ENCODE data around the gene ZNF33B.

ZNF33B gene

GRCh38 chr10:42635098-42635497 is 3.3 kb downstream of the ZNF33B start:
- TF ChIP-seq RAD21 (IDR thresholded peaks at IDR 0.05; ENCODE audit: low read depth) (no peak), CEBPB (IDR thresholded peaks at IDR 0.05) (no peak), NFIC (IDR thresholded peaks at IDR 0.05) (no peak), TCF12 (IDR thresholded peaks at IDR 0.05; ENCODE audit: low read depth) (no peak), EP300 (IDR thresholded peaks at IDR 0.05; ENCODE audit: borderline replicate concordance) (no peak), USF1 (IDR thresholded peaks at IDR 0.05) (no peak), TAF1 (IDR thresholded peaks at IDR 0.05; ENCODE audit: low read depth) (no peak), TEAD4 (IDR thresholded peaks at IDR 0.05) (no peak), ZBTB7A (IDR thresholded peaks at IDR 0.05; ENCODE audit: low read depth) (no peak), CREB1 (IDR thresholded peaks at IDR 0.05; ENCODE audit: low read depth) (no peak)

GRCh38 chr10:42632564-42632963 is 5.8 kb downstream of the ZNF33B start:
- no peak for TF ChIP-seq TCF12 (IDR thresholded peaks at IDR 0.05; ENCODE audit: low read depth)
- TF ChIP-seq ZBTB7A (IDR thresholded peaks at IDR 0.05; ENCODE audit: low read depth), result no peak
- TF ChIP-seq FOXM1 (IDR thresholded peaks at IDR 0.05; ENCODE audit: borderline replicate concordance, low read depth), result no peak
- TF ChIP-seq NFIC (IDR thresholded peaks at IDR 0.05), result no peak

- no peak for TF ChIP-seq TCF12 (IDR thresholded peaks at IDR 0.05; ENCODE audit: low read depth)
- TF ChIP-seq YY1 (IDR thresholded peaks at IDR 0.05; ENCODE audit: low read depth), result no peak
- TF ChIP-seq TEAD4 (IDR thresholded peaks at IDR 0.05), result no peak
- TF ChIP-seq ZBTB7A (IDR thresholded peaks at IDR 0.05; ENCODE audit: low read depth), result no peak
- TF ChIP-seq FOXM1 (IDR thresholded peaks at IDR 0.05; ENCODE audit: borderline replicate concordance, low read depth), result no peak
- TF ChIP-seq NFIC (IDR thresholded peaks at IDR 0.05), result no peak
- no peak for TF ChIP-seq USF1 (IDR thresholded peaks at IDR 0.05)
- TF ChIP-seq MAX (IDR thresholded peaks at IDR 0.05), result no peak
- no peak for TF ChIP-seq EGR1 (IDR thresholded peaks at IDR 0.05)
- no peak for TF ChIP-seq EP300 (IDR thresholded peaks at IDR 0.05; ENCODE audit: borderline replicate concordance)
- no peak for TF ChIP-seq TAF1 (IDR thresholded peaks at IDR 0.05; ENCODE audit: low read depth)
- no peak for TF ChIP-seq REST (IDR thresholded peaks at IDR 0.05; ENCODE audit: low read depth)
- TF ChIP-seq RAD21 (IDR thresholded peaks at IDR 0.05; ENCODE audit: low read depth), result no peak
- TF ChIP-seq CREB1 (IDR thresholded peaks at IDR 0.05; ENCODE audit: low read depth), result no peak
- no peak for TF ChIP-seq CEBPB (IDR thresholded peaks at IDR 0.05)
These were observed 7.7 kb downstream of the ZNF33B start for GRCh38 chr10:42630537-42631134.

- no peak for TF ChIP-seq EGR1 (IDR thresholded peaks at IDR 0.05)
- TF ChIP-seq CREB1 (IDR thresholded peaks at IDR 0.05; ENCODE audit: low read depth), result no peak
- no peak for TF ChIP-seq REST (IDR thresholded peaks at IDR 0.05; ENCODE audit: low read depth)
- no peak for TF ChIP-seq NFIC (IDR thresholded peaks at IDR 0.05)
- TF ChIP-seq CEBPB (IDR thresholded peaks at IDR 0.05), result no peak
- TF ChIP-seq RAD21 (IDR thresholded peaks at IDR 0.05; ENCODE audit: low read depth), result no peak
- no peak for TF ChIP-seq ZBTB7A (IDR thresholded peaks at IDR 0.05; ENCODE audit: low read depth)
- no peak for TF ChIP-seq MAX (IDR thresholded peaks at IDR 0.05)
These were observed 14.4 kb downstream of the ZNF33B start for GRCh38 chr10:42623929-42624328.

- TF ChIP-seq ZBTB7A (IDR thresholded peaks at IDR 0.05; ENCODE audit: low read depth) (no peak), CREB1 (IDR thresholded peaks at IDR 0.05; ENCODE audit: low read depth) (no peak), TAF1 (IDR thresholded peaks at IDR 0.05; ENCODE audit: low read depth) (no peak), EP300 (IDR thresholded peaks at IDR 0.05; ENCODE audit: borderline replicate concordance) (no peak), FOXM1 (IDR thresholded peaks at IDR 0.05; ENCODE audit: borderline replicate concordance, low read depth) (no peak), EGR1 (IDR thresholded peaks at IDR 0.05) (no peak), RAD21 (IDR thresholded peaks at IDR 0.05; ENCODE audit: low read depth) (no peak), TCF12 (IDR thresholded peaks at IDR 0.05; ENCODE audit: low read depth) (no peak), TEAD4 (IDR thresholded peaks at IDR 0.05) (no peak), NFIC (IDR thresholded peaks at IDR 0.05) (no peak), USF1 (IDR thresholded peaks at IDR 0.05) (no peak), MAX (IDR thresholded peaks at IDR 0.05) (no peak), REST (IDR thresholded peaks at IDR 0.05; ENCODE audit: low read depth) (no peak), YY1 (IDR thresholded peaks at IDR 0.05; ENCODE audit: low read depth) (no peak), CEBPB (IDR thresholded peaks at IDR 0.05) (no peak)
These were observed 19.9 kb downstream of the ZNF33B start for GRCh38 chr10:42618424-42618823.
